Ascending aorta (tissue), 2 donors: Measurements from ENCODE around the gene JPH3. TPM values are rescaled to one million over a fixed set of nuclear protein-coding genes. Genes with fewer than 3 reads are reported as not detected.

Source experiments
- DNase-seq, 2 donors: peaks; one replicate each; pipeline ENCODE4 v3.0.0-alpha.2; 2019; ENCODE audit warnings: low spot score in 2 of 2
- H3K27ac ChIP-seq, 2 donors: fragments of 200-600 bp; sonication (generic); one replicate each; pipeline ENCODE4 v1.5.1; 2016 to 2017; ENCODE audit warnings: mild to moderate bottlenecking in 1 of 2
- H3K27me3 ChIP-seq: fragments of 200-600 bp; sonication (generic); one replicate; pipeline ENCODE4 v1.5.1; 2017
- H3K36me3 ChIP-seq, 2 donors: fragments of 200-600 bp; sonication (generic); one replicate each; pipeline ENCODE4 v1.5.1; 2016
- H3K4me1 ChIP-seq, 2 donors: fragments of 200-600 bp; sonication (generic); one replicate each; pipeline ENCODE4 v1.5.1; 2016 to 2017; ENCODE audit warnings: mild to moderate bottlenecking in 1 of 2
- H3K4me3 ChIP-seq, 2 donors: fragments of 200-600 bp; sonication (generic); one replicate each; pipeline ENCODE4 v1.5.1; 2016 to 2017; ENCODE audit warnings: mild to moderate bottlenecking in 1 of 2
- H3K9me3 ChIP-seq, 2 donors: fragments of 200-600 bp; sonication (generic); one replicate each; pipeline ENCODE4 v1.5.1; 2016
- CTCF ChIP-seq, 3 experiments: fragments of 200-600 bp in 2 of 3; fragments of 450-650 bp in 1 of 3; sonication (generic) in 2 of 3; IDR thresholded peaks; one replicate each; pipeline ENCODE4 v1.5.1; 2016 to 2019; ENCODE audit warnings: antibody characterized with exemption in 3 of 3, mild to moderate bottlenecking in 1 of 3, moderate library complexity in 1 of 3
- intact Hi-C: fragments of 100-400 bp; cut with DNase I; formaldehyde crosslinking; loops from one replicate; pipeline ENCODE4 v1.15.1; 2023
- total RNA-seq: library from RNA; depleted of rRNA; stranded (reverse); fragments of >200 nt; gene quantifications from one replicate; pipeline ENCODE4 v1.1.0, GENCODE V29; 2016

The JPH3 gene
- total RNA-seq, 1 donor from 2014 or later = not detected

GRCh38 chr16:87666919-87667318 is 64.6 kb downstream of the JPH3 start:
- TF ChIP-seq CTCF (IDR thresholded peaks at IDR 0.05) = no peak
- DNase-seq = no peak
- Histone ChIP-seq H3K27me3 (no peaks in the 10 kb centered on the region), H3K9me3 (no peaks in the 10 kb centered on the region), H3K27ac (no peak overlapping the region), H3K4me1 (no peaks in the 10 kb centered on the region), H3K4me3 (no peak overlapping the region), H3K36me3 (no peaks in the 10 kb centered on the region)
- intact Hi-C loops = no loop called here

GRCh38 chr16:87667443-87667842 is 65.1 kb downstream of the JPH3 start:
- no peak overlapping the region for H3K27ac ChIP-seq
- no peak for TF ChIP-seq CTCF (IDR thresholded peaks at IDR 0.05)
- H3K4me3 ChIP-seq = no peak overlapping the region
- no peaks in the 10 kb centered on the region for H3K27me3 ChIP-seq
- H3K9me3 ChIP-seq = no peaks in the 10 kb centered on the region
- intact Hi-C loops = no loop called here
- DNase-seq = no peak
- no peaks in the 10 kb centered on the region for H3K4me1 ChIP-seq
- no peaks in the 10 kb centered on the region for H3K36me3 ChIP-seq

- Histone ChIP-seq H3K4me1 (no peaks in the 10 kb centered on the region), H3K4me3 (no peak overlapping the region), H3K27ac (no peak overlapping the region), H3K27me3 (no peaks in the 10 kb centered on the region), H3K9me3 (no peaks in the 10 kb centered on the region), H3K36me3 (no peaks in the 10 kb centered on the region)
- no peak for DNase-seq
- intact Hi-C loops = no loop called here
- TF ChIP-seq CTCF (IDR thresholded peaks at IDR 0.05) = no peak
These were observed 65.6 kb downstream of the JPH3 start for GRCh38 chr16:87667946-87668345.

- no peak for TF ChIP-seq CTCF (IDR thresholded peaks at IDR 0.05)
- H3K27ac ChIP-seq = no peak overlapping the region
- no peak for DNase-seq
- H3K9me3 ChIP-seq = no peaks in the 10 kb centered on the region
- H3K36me3 ChIP-seq = no peaks in the 10 kb centered on the region
- intact Hi-C loops = loop anchor here (10.0 kb wide), 1 partner anchor 65 kb away; no protein-coding TSS in a partner anchor
- no peaks in the 10 kb centered on the region for H3K4me1 ChIP-seq
- H3K4me3 ChIP-seq = no peak overlapping the region
- H3K27me3 ChIP-seq = no peaks in the 10 kb centered on the region
These were observed 67.4 kb downstream of the JPH3 start for GRCh38 chr16:87669672-87670071.

- Histone ChIP-seq H3K9me3 (no peaks in the 10 kb centered on the region), H3K4me3 (no peak overlapping the region), H3K27me3 (no peaks in the 10 kb centered on the region), H3K27ac (no peak overlapping the region), H3K36me3 (no peaks in the 10 kb centered on the region), H3K4me1 (no peaks in the 10 kb centered on the region)
- DNase-seq = no peak
- intact Hi-C loops = loop anchor here (10.0 kb wide), 1 partner anchor 64 kb away; no protein-coding TSS in a partner anchor
- TF ChIP-seq CTCF (IDR thresholded peaks at IDR 0.05) = no peak
These were observed 68.9 kb downstream of the JPH3 start for GRCh38 chr16:87671221-87671620.

- DNase-seq = no peak
These were observed 69.5 kb downstream of the JPH3 start for GRCh38 chr16:87671715-87672270.

More at GRCh38 chr16:87671715-87672270, 69.5 kb downstream of the JPH3 start:
- Histone ChIP-seq H3K36me3 (no peaks in the 10 kb centered on the region), H3K4me1 (no peaks in the 10 kb centered on the region), H3K4me3 (no peak overlapping the region), H3K27ac (no peak overlapping the region), H3K9me3 (no peaks in the 10 kb centered on the region), H3K27me3 (no peaks in the 10 kb centered on the region)
- TF ChIP-seq CTCF (IDR thresholded peaks at IDR 0.05) = no peak
- intact Hi-C loops = loop anchor here (10.0 kb wide), 1 partner anchor 63 kb away; no protein-coding TSS in a partner anchor
